ENCODE measurements around the gene ILF3.

DNA sequence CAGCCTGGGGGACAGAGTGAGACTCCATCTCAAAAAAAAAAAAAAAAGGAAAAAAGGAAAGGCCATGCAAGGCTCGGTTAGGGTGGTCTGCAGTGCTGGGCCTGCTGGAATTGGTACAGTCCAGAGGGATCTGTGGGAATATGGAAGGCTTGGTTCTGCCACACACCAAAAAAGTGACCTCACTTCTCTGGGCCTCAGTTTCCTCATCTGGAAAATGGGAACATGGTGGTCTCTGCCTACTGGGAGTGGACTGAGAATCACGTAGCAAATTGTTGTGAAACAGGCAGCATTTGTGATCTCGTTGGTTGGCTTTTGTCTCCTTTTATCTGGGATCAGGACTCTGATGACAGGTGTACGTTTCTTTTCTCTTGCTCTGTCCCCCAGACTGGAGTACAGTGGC is 71.3 kb downstream of the ILF3 start:
- TF ChIP-seq YY1 (IDR thresholded peaks at IDR 0.05; ENCODE audit: insufficient read depth, insufficient read length) (no peak), ZNF274 (IDR thresholded peaks at IDR 0.05; ENCODE audit: low read depth, low read length) (no peak), SUZ12 (IDR thresholded peaks at IDR 0.05; ENCODE audit: extremely low read depth, insufficient read depth, insufficient read length) (no peak)

Measured in NT2/D1 (cell line).